Umbilical cord (tissue), 2 donors: Measurements from ENCODE around the gene NPY. TPM values are rescaled to one million over a fixed set of nuclear protein-coding genes. Genes with fewer than 3 reads are reported as not detected.
"Not testable (repeated sequence)": the region's sequence is repeated elsewhere in the genome, so short reads cannot be mapped to it uniquely, and the experiment has no call there.

Experiments used
- DNase-seq: peaks from one replicate; pipeline ENCODE4 v3.0.0-alpha.2; 2015; ENCODE audit warnings: low spot score
- total RNA-seq: library from RNA; depleted of rRNA; stranded (reverse); fragments of >200 nt; gene quantifications from one replicate; pipeline ENCODE4 v1.2.3, GENCODE V29; 2014; ENCODE audit warnings: low replicate concordance; ENCODE audit not compliant: insufficient read depth

Gene NPY
- not detected for total RNA-seq

- DNase-seq: no peak
Measured at GRCh38 chr7:24283897-24284698, at the start of gene NPY. Gene NPY, plus strand, starts transcription at chr7:24284190. Its CDS starts 1,051 bp downstream, at chr7:24285241.

- no peak for DNase-seq
Measured at GRCh38 chr7:24239260-24239659, 44.7 kb upstream of the NPY start.

GRCh38 chr7:24241206-24241605, 42.8 kb upstream of the NPY start:
- no peak for DNase-seq

- DNase-seq: no peak
Measured at GRCh38 chr7:24244554-24244953, 39.4 kb upstream of the NPY start.

- no peak for DNase-seq
Measured at GRCh38 chr7:24245362-24245761, 38.6 kb upstream of the NPY start.

GRCh38 chr7:24249266-24249665, 34.7 kb upstream of the NPY start:
- DNase-seq: no peak

GRCh38 chr7:24251568-24251967, 32.4 kb upstream of the NPY start:
- no peak for DNase-seq

GRCh38 chr7:24255139-24255538, 28.9 kb upstream of the NPY start:
- no peak for DNase-seq

- DNase-seq: not testable (repeated sequence)
Measured at GRCh38 chr7:24258324-24258723, 25.7 kb upstream of the NPY start.

- DNase-seq: no peak
Measured at GRCh38 chr7:24271938-24272337, 12.1 kb upstream of the NPY start.

- no peak for DNase-seq
Measured at GRCh38 chr7:24279512-24279911, 4.5 kb upstream of the NPY start.

- no peak for DNase-seq
Measured at GRCh38 chr7:24283554-24283896, 465 bp upstream of the NPY start.

- no peak for DNase-seq
Measured at GRCh38 chr7:24284699-24285506, 913 bp downstream of the NPY start.

GRCh38 chr7:24290004-24290641, 6.1 kb downstream of the NPY start:
- DNase-seq: peak; percentile 42

GRCh38 chr7:24291271-24291670, 7.3 kb downstream of the NPY start:
- no peak for DNase-seq

- DNase-seq: no peak
Measured at GRCh38 chr7:24297362-24297761, 13.4 kb downstream of the NPY start.

GRCh38 chr7:24298696-24299095, 14.7 kb downstream of the NPY start:
- no peak for DNase-seq

- no peak for DNase-seq
Measured at GRCh38 chr7:24299192-24299591, 15.2 kb downstream of the NPY start.

GRCh38 chr7:24301703-24302102, 17.7 kb downstream of the NPY start:
- no peak for DNase-seq

- no peak for DNase-seq
Measured at GRCh38 chr7:24304494-24305095, 20.6 kb downstream of the NPY start.

- DNase-seq: no peak
Measured at GRCh38 chr7:24307326-24307725, 23.3 kb downstream of the NPY start.

- no peak for DNase-seq
Measured at GRCh38 chr7:24312588-24312987, 28.6 kb downstream of the NPY start.
